Upper lobe of right lung (tissue), 1 donor: ENCODE data around the gene OCRL. TPM values are rescaled to one million over a fixed set of nuclear protein-coding genes. Genes with fewer than 3 reads are reported as not detected.

Experiments
- ATAC-seq: fragments of 200-7000 bp; cut with Tn5 transposase; one replicate; pipeline ENCODE4 v1.9.1; 2020; ENCODE audit warnings: mild to moderate bottlenecking, moderate library complexity
- DNase-seq: peaks from one replicate; pipeline ENCODE4 v3.0.0-alpha.2; 2020
- H3K27ac ChIP-seq: fragments of 200-600 bp; one replicate; pipeline ENCODE4 v1.8.0; 2022
- H3K27me3 ChIP-seq: fragments of 200-600 bp; one replicate; pipeline ENCODE4 v1.8.0; 2022; ENCODE audit warnings: mild to moderate bottlenecking
- H3K36me3 ChIP-seq: fragments of 200-600 bp; one replicate; pipeline ENCODE4 v1.8.0; 2022
- H3K4me1 ChIP-seq: fragments of 200-600 bp; one replicate; pipeline ENCODE4 v1.8.0; 2022
- H3K4me3 ChIP-seq: fragments of 200-600 bp; one replicate; pipeline ENCODE4 v1.8.0; 2022; ENCODE audit warnings: mild to moderate bottlenecking
- H3K9me3 ChIP-seq: fragments of 200-600 bp; one replicate; pipeline ENCODE4 v1.8.0; 2022
- intact Hi-C: fragments of 100-400 bp; cut with DNase I; formaldehyde crosslinking; loops from one replicate; pipeline ENCODE4 v1.11.0; 2022
- total RNA-seq: library from RNA; stranded (reverse); fragmentation: NEBNext Ultra II Directional; extraction: Animal tissue kit (Norgen Biotek cat#: 25700); gene quantifications from one replicate; pipeline ENCODE4 v1.2.1, GENCODE V29; 2021
- TF ChIP-seq, protein P1 (sequence below): fragments of 200-600 bp; IDR thresholded peaks from one replicate; pipeline ENCODE4 v1.8.0; 2022; ENCODE audit warnings: antibody characterized with exemption
- donor health status: DM: no; HTN: yes; CAD: no; lungs with severe emphysema.

OCRL gene
- total RNA-seq, 1 donor from 2014 or later = 20.5 TPM

- H3K27me3 ChIP-seq = no peaks in the 10 kb centered on the region
- TF ChIP-seq, protein P1, sequence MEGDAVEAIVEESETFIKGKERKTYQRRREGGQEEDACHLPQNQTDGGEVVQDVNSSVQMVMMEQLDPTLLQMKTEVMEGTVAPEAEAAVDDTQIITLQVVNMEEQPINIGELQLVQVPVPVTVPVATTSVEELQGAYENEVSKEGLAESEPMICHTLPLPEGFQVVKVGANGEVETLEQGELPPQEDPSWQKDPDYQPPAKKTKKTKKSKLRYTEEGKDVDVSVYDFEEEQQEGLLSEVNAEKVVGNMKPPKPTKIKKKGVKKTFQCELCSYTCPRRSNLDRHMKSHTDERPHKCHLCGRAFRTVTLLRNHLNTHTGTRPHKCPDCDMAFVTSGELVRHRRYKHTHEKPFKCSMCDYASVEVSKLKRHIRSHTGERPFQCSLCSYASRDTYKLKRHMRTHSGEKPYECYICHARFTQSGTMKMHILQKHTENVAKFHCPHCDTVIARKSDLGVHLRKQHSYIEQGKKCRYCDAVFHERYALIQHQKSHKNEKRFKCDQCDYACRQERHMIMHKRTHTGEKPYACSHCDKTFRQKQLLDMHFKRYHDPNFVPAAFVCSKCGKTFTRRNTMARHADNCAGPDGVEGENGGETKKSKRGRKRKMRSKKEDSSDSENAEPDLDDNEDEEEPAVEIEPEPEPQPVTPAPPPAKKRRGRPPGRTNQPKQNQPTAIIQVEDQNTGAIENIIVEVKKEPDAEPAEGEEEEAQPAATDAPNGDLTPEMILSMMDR = no peak
- ATAC-seq = no peak
- intact Hi-C loops = no loop called here
- H3K9me3 ChIP-seq = no peaks in the 10 kb centered on the region
- H3K27ac ChIP-seq = no peak overlapping the region
- no peaks in the 10 kb centered on the region for H3K36me3 ChIP-seq
- DNase-seq = no peak
- H3K4me1 ChIP-seq = no peaks in the 10 kb centered on the region
- no peak overlapping the region for H3K4me3 ChIP-seq
These were observed 42.8 kb upstream of the OCRL start for GRCh38 chrX:129497146-129497843.

DNA sequence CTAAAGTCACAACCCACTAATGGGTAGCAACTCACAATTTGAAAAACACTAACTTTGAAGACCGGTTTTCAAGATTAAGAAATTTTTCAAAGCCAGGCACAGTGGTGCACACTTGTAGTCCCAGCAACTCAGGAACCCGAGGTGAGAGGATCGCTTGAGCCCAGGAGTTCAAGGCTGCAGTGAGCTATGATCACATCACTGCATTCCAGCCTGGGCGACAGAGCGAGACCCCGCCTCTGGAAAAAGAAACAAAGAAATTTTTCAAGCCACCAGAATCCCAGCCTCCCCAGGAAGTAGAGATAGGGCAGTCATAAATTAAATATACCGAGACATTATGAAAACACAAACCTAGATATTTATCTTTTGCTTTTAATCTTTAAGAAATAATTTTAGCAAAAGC lies 29.7 kb upstream of the OCRL start:
- TF ChIP-seq, protein P1 = no peak
- H3K4me3 ChIP-seq = no peak overlapping the region

GRCh38 chrX:129511689-129512088 lies 28.4 kb upstream of the OCRL start:
- Histone ChIP-seq H3K9me3 (no peaks in the 10 kb centered on the region), H3K4me1 (no peaks in the 10 kb centered on the region), H3K27me3 (no peaks in the 10 kb centered on the region), H3K36me3 (no peaks in the 10 kb centered on the region), H3K27ac (no peak overlapping the region), H3K4me3 (no peak overlapping the region)
- DNase-seq = no peak
- intact Hi-C loops = no loop called here
- ATAC-seq = no peak
- TF ChIP-seq, protein P1 = no peak

More for the DNA sequence above, 29.7 kb upstream of the OCRL start:
- Histone ChIP-seq H3K27ac (no peak overlapping the region), H3K9me3 (no peaks in the 10 kb centered on the region), H3K4me1 (no peaks in the 10 kb centered on the region), H3K36me3 (no peaks in the 10 kb centered on the region), H3K27me3 (no peaks in the 10 kb centered on the region)
- ATAC-seq (no peak), DNase-seq (no peak)
- intact Hi-C loops = no loop called here

DNA sequence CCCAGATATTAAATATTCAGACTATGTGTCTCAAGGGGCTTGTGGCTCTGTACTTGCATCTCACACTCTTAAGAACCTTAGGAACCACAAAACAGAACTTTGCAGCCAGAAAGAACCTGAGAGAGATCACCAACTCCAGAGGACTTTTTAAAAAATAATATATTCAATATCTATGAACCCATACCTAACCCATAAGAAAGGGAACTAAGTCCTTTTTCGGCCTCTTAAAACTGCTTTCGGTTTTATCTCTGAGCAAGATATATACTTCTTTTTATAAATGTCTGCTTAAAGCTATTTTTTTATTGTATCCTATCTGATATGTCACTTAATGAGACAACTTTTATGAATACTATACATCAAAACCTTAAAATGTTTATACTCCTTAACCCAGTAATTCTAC lies 27.6 kb upstream of the OCRL start:
- intact Hi-C loops = no loop called here
- H3K27ac ChIP-seq = no peak overlapping the region
- H3K4me1 ChIP-seq = no peaks in the 10 kb centered on the region

DNA sequence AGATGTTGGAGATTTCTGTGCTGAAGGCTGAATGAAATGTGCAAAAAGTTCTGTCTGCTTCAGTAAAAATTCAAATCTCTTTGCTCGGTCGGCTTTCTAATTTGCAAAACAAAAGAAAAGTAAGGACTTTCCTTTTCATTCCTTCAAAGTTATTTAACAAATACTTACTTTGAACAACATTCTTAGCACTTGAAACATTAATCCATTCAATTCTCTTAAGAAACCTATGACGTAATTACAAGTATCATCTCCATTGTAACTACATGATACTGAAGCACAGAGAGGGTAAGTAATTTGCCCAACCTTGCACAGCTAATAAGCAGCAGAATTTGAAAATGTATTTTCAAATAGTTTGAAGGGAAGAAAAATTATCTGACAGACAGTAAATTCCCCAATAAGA lies 23.7 kb upstream of the OCRL start:
- intact Hi-C loops = no loop called here
- no peaks in the 10 kb centered on the region for H3K27me3 ChIP-seq
- no peak overlapping the region for H3K27ac ChIP-seq
- DNase-seq = no peak
- no peaks in the 10 kb centered on the region for H3K9me3 ChIP-seq
- H3K36me3 ChIP-seq = no peaks in the 10 kb centered on the region
- TF ChIP-seq, protein P1 = no peak
- no peaks in the 10 kb centered on the region for H3K4me1 ChIP-seq
- H3K4me3 ChIP-seq = no peak overlapping the region
- no peak for ATAC-seq

More for the DNA sequence above, 27.6 kb upstream of the OCRL start:
- DNase-seq (no peak), ATAC-seq (no peak)
- Histone ChIP-seq H3K4me3 (no peak overlapping the region), H3K9me3 (no peaks in the 10 kb centered on the region), H3K27me3 (no peaks in the 10 kb centered on the region), H3K36me3 (no peaks in the 10 kb centered on the region)
- TF ChIP-seq, protein P1 = no peak

- Histone ChIP-seq H3K27ac (no peak overlapping the region), H3K4me1 (peaks cover 4% of the 10 kb centered on the region), H3K4me3 (no peak overlapping the region), H3K36me3 (no peaks in the 10 kb centered on the region), H3K27me3 (no peaks in the 10 kb centered on the region), H3K9me3 (no peaks in the 10 kb centered on the region)
- TF ChIP-seq, protein P1 = no peak
- no peak for ATAC-seq
- intact Hi-C loops = no loop called here
- DNase-seq = no peak
These were observed 19.9 kb upstream of the OCRL start for GRCh38 chrX:129520151-129520550.
